ENCODE measurements around the gene PRSS33.

PRSS33 gene

GRCh38 chr16:2741168-2741567 is 46.2 kb downstream of the PRSS33 start:
- no peak for DNase-seq (ENCODE audit: low spot score)

GRCh38 chr16:2740476-2740875 is 46.9 kb downstream of the PRSS33 start:
- DNase-seq (ENCODE audit: low spot score): no peak

- no peak for DNase-seq (ENCODE audit: low spot score)
Measured at GRCh38 chr16:2739625-2740430, 47.5 kb downstream of the PRSS33 start.

- DNase-seq (ENCODE audit: low spot score): no peak
Measured at GRCh38 chr16:2738615-2739014, 48.7 kb downstream of the PRSS33 start.

- DNase-seq (ENCODE audit: low spot score): no peak
Measured at GRCh38 chr16:2737895-2738418, 49.4 kb downstream of the PRSS33 start.

- DNase-seq (ENCODE audit: low spot score): no peak
Measured at GRCh38 chr16:2737238-2737605, 50.1 kb downstream of the PRSS33 start.

- DNase-seq (ENCODE audit: low spot score): no peak
Measured at GRCh38 chr16:2736476-2737237, 50.7 kb downstream of the PRSS33 start.

- DNase-seq (ENCODE audit: low spot score): no peak
Measured at GRCh38 chr16:2734844-2735515, 52.4 kb downstream of the PRSS33 start.
